CD1c-positive myeloid dendritic cell (primary cell): Measurements from ENCODE around the gene GCN1.
"Not testable (repeated sequence)": the region's sequence is repeated elsewhere in the genome, so short reads cannot be mapped to it uniquely, and the experiment has no call there.

Experiments
- DNase-seq: peaks from one replicate; pipeline ENCODE4 v3.0.0-alpha.2; 2016; ENCODE audit errors: extremely low spot score

The GCN1 gene, protein sequence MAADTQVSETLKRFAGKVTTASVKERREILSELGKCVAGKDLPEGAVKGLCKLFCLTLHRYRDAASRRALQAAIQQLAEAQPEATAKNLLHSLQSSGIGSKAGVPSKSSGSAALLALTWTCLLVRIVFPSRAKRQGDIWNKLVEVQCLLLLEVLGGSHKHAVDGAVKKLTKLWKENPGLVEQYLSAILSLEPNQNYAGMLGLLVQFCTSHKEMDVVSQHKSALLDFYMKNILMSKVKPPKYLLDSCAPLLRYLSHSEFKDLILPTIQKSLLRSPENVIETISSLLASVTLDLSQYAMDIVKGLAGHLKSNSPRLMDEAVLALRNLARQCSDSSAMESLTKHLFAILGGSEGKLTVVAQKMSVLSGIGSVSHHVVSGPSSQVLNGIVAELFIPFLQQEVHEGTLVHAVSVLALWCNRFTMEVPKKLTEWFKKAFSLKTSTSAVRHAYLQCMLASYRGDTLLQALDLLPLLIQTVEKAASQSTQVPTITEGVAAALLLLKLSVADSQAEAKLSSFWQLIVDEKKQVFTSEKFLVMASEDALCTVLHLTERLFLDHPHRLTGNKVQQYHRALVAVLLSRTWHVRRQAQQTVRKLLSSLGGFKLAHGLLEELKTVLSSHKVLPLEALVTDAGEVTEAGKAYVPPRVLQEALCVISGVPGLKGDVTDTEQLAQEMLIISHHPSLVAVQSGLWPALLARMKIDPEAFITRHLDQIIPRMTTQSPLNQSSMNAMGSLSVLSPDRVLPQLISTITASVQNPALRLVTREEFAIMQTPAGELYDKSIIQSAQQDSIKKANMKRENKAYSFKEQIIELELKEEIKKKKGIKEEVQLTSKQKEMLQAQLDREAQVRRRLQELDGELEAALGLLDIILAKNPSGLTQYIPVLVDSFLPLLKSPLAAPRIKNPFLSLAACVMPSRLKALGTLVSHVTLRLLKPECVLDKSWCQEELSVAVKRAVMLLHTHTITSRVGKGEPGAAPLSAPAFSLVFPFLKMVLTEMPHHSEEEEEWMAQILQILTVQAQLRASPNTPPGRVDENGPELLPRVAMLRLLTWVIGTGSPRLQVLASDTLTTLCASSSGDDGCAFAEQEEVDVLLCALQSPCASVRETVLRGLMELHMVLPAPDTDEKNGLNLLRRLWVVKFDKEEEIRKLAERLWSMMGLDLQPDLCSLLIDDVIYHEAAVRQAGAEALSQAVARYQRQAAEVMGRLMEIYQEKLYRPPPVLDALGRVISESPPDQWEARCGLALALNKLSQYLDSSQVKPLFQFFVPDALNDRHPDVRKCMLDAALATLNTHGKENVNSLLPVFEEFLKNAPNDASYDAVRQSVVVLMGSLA (N-terminal part only)

DNA sequence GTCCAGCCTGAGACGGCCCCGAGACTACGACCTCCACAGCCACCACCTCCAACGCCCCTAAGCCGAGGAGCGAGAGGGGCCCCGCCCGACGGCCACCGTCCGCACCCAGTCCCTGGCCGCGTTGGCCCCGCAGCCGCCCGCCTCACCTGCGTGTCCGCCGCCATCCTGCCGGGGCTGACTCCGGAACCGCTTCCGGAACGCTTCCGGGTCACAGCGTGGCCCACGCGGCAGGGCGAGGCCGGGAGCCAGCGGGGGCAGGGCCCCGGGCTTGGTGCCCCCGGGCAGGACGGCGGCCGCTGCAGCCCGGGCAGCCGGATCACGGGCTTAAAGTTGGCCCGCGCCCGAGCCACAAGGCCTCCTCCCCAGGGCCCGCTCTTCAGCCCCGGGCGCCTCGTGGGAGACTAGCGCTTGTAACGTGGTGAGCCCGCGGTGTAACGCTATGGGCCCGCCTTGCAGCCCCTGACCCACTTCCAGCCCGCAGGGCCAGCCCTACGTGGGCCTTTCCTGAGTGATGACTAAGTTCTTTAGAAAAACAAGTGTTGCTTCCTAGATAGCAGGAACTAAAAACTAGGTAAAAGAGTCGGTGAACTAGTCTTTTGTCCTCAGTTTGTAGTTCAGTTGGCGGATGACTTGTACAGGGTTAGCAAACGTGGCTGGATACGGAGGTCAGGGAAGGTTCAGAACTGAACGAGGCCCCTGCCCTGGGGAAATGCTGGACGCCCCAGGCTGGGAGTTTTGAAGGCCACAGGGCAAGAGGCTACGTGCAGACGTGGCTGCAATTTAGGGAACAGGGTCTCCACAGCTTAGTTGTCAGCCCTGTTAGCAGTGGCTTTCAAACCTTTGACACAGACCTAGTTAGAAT is at the start of gene GCN1:
Gene GCN1, minus strand, starts transcription at position 182 of the 862 bp plus-strand sequence. Its CDS starts 18 bp downstream, at position 164.
- peak; percentile 84 for DNase-seq

DNA sequence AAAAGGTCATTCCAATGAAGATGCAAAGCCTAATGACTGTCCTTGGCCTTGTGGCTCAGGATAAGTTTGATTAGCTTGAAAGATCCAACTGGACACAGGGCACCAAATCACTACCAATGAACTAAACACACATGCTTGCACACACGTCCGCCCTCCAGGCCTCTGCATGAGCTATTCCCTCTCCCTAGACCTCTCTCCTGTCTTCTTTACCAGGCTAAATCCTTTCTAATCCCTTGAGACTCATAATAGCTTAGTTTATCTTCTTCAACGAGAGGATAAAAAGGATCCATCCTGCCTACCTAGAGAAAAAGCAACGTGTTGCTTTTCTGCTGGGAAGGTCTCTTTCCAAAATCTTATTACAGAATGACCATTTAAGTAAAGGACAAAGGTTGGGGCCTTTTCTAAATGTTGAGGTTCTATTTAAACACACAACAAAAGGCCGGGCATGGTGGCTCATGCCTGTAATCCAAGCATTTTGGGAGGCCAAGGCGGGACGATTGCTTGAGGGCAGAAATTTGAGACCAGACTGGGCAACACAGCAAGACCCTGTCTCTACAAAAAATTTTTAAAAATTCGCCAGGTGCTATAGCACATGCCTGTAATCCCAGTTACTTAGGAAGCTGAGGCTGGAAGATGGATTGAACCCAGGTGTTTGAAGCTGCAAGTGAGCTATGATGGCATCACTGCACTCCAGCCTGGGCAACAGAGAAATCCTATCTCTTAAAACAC is 48.6 kb upstream of the GCN1 start:
- DNase-seq, result no peak

DNA sequence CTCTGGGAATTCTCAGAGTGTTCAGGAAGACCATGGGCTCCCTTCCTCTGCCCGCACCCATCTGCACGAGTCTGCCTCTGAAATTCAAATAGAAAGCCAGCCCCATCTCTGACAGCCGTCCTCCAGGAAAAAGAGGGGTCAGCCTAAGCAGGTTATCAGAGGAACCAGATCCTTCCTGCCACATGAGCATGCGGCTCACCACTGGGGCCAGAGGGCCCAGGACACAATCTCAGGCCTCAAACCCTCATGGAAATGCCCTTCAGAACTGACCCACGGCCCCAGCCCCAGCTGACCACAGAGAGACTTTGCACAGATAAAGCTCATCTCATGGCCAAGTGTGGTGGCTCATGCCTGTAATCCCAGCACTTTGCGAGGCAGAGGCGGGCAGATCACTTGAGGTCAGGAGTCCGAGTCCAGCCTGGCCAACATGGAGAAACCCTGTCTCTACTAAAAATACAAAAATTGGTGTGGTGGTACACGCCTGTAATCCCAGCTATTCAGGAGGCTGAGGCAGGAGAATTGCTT is 47.8 kb upstream of the GCN1 start:
- DNase-seq, result no peak

DNA sequence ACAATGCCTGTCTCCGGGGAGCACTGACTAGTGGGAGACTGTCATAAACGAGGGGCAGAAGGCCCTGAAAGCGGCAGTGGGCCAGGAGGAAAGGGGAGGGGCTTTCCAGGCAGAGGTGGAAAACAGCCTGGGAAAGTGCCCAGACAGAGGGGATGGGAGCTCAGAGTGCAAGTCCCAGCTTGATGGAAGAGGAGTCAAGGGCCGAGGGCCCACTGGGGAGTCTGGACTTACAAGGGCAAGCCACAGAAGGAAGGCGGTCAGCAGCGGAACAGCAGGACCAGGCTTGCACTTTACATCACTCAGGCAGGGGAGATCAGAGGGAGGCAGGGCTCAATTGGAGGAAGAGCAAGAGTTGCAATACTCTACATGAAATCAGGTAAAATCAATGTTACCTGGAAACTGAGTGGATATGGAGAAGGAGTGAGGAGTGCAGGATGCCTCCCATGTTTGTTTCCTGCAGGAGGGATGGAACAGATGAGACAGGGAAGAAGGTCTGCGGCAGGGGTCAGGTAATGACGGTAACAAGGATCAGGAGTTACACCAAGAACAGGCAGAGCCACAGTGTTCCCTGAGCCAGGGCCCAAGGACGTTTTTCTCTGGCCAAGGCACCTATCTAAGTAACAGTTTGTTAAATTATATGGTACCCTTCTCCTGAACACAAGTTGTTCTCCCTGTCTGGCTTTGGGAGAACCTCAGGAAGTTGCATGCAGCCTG is 47.2 kb upstream of the GCN1 start:
- no peak for DNase-seq

DNA sequence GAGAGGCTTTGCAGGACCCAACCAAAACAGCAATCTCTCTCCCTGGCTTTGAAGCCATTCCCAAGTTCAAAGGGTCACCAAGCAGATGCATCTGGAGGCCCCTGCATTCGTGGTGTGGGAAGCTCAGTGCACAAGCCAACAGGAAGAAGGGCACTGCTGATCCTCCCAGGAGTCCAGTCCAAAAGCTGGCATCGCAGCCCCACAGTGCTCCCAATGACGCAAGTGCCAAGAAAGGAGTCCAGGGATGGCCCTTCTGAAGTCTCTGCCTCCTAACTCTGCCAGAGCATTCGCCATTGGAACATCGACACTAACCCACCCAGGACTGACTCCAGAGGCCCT is 45.9 kb upstream of the GCN1 start:
- no peak for DNase-seq

DNA sequence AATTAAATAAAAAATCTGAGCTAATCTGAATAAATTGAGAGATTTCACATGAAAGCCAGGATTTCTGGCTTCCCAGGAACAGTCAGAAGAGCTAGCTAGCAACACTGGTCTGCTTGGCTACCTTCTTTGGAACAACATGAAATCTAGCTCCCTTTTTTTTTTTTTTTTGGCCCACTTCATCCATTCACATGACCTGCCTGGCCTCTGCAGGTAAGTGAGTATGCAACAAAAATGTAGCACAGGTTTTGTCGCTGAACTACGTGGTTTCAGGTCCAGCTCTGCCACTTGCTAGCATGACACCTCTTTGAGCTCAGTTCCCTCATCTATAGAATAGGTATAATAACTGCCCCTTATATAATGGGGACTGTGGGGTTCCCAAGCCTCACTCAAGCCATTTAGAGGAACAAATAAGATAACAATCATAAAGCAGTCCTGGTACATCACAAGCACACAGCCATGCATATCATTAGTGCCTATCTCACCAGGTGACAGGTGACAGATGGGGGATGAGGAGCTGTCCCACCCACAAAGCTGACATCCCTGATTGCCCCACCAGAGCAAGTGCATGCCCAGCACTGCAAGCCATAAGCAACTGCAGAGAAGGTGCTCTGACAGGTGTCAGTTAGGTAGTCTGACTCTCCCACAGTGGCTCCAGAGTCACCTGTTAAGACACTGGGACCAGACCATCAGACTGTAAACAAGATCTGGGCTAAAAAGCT is 45.4 kb upstream of the GCN1 start:
- no peak for DNase-seq

DNA sequence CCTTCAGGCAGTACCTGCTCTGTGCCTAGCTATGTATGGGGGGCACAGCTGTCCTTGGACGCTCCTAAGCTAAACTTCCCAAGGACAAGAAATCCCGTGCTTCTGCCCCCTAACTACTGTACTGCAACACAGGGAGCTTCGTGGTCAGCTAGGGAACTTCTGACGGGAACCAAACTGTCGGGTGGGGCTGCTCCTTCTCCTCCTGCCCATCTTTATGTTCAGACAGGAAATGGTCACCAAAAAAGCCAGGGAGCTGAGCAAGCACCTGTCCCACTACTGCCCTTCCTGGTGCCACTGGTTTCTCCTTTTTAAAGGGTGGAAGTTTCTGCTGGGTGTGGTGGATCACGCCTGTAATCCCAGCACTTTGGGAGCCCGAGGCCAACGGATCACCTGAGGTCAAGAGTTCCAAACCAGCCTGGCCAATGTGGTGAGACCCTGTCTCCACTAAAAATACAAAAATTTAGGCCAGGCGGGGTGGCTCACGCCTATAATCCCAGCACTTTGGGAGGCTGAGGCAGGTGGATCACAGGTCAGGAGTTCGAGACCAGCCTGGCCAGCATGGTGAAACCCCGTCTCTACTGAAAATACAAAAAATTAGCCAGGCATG is 44.4 kb upstream of the GCN1 start:
- no peak for DNase-seq

DNA sequence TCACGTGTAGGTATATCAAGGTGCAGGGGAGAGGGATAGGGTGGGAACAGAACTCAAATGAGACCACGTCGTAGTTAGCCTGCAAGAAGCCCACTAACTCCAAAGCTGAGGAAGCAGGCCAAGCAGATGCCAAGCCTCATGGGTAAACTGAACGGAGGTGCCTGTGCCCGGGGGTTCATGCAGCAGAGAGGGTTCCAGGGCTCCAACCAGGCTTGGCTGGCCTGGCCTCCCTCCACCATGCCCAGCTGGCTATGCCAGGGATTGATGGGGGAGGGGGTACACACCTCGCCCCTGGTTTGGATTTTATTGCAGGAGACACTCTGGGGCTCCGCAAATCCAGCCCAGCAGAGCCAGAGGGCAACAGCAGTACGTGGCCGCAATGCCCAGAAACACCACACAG is 43.7 kb upstream of the GCN1 start:
- DNase-seq, result no peak

DNA sequence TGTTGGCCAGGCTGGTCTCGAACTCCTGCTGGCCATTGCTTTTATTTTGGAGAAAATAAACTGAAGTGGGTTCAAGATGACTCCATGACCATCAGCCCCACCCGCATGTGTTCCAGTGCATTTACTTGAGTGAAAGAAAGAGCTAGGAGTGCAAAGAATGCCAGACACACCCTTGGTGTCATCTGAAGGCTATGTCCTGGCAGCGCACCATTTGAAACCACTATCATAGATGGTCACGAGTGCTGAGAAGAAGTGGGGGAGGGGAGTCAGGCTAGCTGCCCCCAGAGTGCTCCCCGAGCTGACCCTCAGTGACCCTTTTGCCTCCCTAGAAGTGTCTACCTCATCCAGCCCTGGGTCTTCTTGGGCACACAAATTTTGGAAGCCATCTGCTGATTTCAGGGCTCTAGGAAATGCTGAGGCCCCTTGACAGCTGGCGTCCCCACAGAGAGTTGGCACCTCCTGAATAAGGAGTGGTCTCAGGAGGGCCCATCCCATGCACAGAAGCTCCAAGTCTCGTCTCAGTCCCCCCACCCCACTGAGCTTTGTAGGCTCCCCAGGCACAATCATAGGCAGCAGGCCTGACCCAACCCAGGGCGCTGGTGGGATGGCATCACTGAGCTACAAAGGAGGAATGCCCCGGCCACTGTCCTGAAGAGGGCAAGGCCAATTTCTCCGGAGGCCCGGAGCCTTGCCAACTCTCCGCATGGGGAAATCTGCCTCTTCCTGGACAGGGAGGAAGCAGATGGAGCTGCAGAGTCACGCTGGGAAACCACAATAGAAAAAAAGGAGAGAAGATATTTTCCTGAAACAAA is 43.1 kb upstream of the GCN1 start:
- peak; percentile 68 for DNase-seq

DNA sequence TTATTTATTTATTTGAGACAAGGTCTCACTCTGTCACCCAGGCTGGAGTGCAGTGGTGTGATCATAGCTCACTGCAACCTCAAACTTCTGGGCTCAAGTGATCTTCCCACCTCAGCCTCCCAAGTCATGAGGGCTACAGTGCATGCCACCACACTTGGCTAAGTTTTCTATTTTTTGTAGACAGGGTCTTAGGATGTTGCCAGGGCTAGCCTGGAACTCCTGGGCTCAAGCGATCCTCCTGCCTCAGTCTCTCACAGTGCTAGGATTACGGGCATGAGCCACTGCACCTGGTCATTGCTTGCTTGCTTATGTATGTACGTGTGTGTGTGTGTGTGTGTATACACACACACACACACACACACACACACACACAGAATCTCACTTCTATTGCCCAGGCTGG is 42.3 kb upstream of the GCN1 start:
- not testable (repeated sequence) for DNase-seq

DNA sequence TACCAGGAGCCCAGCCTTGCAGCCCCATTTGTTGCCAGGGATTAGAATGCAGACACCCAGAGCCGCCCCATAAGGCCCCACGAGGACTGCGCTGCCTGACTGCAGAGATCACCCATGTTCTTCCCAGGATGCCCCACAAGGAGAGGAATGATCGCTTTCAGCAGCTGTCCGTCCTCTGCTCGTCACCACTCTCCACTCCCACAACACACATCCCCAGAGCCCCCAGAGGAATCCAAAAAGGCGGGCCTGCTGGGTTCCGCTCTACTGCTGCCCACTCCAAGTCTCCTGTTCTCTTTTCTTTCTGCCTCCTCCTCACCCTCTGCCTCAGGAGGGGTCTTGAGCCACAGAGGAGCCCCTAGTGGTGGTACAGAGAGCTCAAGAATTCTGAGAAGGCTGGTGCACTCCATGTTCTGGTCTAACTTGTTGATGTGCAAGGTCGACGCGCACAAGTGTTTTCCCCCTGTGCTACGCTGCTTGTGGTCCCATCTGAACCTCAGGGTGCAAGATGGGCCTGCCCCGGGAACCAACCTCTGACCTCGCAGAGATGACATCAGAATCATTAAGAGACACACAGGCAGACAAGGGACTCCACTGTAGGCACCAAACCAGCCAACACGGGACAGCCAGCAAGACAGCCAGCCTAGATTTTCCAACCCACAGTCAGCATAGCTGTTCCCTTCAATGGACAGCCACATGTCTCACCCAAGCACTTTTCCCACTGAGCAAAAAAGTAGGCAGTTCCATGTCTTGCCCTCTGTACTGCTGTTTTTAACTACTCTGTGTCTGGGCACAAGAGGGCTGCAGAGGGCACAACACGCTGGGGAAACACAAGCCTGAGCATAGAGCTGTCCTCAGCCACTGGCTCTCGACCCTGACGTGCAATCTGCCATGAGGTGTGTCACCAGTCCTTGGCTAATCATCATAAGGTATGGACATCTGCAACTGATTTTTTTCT is 41.1 kb upstream of the GCN1 start:
- DNase-seq, result no peak

DNA sequence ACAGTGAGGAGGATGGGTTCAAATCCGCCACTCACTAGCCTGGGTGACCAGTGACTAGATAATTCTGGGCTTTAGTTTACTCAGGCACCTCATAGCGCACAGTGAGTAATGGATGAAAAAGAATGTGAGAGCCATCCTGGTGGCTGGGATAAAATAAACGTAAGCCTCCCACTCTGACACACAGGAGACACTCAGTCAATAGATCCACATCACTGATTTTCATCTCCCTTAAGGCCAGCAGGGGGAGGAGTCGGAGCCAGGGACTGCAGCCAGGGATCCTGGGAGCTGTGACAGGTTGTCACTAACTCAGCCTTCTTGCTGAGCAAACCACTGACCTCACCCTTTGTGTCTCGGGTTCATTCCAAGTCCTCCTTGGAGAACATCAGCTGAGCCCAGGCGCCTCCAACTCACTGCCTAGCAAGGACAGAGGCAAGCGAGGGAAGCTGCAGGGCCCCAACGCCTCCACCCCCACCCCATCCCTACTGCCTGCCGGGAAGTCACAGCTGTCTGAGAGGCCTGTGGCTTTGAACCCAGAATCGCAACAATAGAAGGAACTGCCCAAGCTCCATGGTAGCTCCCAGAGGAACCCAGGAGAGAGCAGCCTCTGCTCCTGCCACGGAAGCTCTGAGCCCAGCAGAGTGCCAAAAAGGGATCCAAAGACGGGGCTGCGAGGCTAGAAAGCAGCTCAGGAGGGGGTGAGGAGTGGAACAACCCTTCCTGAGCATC is 40.3 kb upstream of the GCN1 start:
- peak; percentile 88 for DNase-seq

DNA sequence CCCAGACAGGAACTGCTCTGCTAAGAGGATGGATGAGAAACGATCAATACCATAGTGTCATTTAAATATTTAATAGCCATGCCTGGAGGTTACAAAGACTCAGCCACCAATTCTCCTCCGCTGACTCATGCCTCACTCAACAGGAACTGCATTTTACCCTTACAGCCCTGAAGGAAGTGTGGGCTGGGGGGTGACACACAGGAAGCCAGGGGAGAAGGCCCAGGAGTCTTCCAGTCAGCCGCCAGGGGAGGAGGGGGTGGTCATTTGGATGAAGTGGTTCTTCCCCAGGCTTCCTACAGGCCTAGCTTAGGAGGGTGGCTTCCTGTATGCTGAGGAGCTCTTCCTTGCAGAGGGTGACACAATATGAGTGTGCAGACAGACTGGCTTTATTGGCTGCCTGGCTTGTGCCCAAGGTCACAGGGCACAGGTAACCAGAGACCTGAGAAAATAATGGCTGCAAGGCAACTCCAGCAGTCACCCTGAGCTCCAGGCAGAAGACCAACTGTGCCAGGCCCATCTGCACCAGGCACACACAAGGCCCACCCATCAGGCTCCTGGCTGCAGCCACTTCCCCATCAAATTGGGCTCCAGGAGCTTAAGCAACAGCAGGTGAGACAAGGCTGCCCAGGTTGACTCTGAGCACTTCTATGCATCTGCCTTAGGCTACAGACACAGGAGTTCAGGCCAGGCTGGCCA is 36.9 kb upstream of the GCN1 start:
- peak; percentile 93 for DNase-seq

DNA sequence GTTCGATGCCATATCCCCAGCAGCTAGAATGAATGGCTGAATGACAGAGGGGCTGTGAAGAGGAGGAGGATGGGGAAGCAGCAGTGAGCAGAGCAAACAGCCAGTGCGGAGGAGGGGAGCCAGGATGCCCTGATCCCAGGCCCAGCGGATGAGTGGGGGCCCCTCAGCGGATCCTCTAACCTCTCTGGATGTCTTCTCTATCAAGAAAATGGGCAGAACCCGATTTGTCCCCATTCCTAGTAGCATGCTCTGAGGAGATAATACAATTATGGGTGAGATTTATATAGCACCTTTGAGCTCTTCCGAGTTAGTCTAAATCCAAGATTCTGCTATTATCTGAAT is 36.4 kb upstream of the GCN1 start:
- DNase-seq, result no peak

DNA sequence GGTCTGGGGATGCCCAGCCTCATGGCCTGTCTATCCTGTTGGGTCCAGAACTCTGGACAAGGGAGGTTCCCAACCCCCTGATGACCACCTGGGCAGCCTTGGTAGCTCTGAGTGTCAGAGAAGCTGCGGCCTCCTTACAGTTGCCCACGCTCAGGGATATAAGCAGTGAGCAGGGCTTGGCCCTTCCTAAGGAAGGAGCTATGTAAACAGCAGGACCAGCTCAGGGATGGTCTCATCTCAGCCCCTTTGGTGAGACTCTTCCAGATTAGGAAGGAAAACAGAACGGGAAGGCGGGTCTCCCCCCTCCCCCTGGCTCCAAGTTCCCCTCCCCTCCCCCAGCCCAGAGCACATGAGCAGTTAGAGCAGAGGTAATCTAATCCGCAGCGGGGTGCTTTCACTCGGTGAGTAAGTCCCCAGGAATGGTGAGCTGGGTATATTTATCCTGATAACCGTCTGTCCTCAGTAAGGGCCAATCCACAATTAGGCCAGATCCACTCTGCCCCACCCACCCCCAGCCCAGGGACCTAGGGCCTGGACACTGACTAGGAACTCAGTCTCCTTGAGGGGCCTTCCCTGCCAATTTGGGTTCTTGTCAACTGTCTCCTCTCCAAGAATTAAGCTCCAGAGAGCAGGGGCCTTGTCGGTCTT is 35.9 kb upstream of the GCN1 start:
- DNase-seq, result peak; percentile 35
